Nephron progenitor cell (in vitro differentiated cells): ENCODE results near the gene BHLHA15.
A peak's percentile ranks its signal among the peaks of the same experiment; 100 is the strongest.

Source experiments
- DNase-seq: peaks from one replicate; pipeline ENCODE4 v3.0.0; 2021
- H3K27ac Mint-ChIP-seq: 2 replicates; pipeline ENCODE4 v1.8.0; 2021; ENCODE audit warnings: mild to moderate bottlenecking, moderate library complexity, mixed read lengths
- H3K27me3 Mint-ChIP-seq: 2 replicates; pipeline ENCODE4 v1.8.0; 2021; ENCODE audit warnings: mild to moderate bottlenecking, low read depth, mixed read lengths; ENCODE audit not compliant: poor library complexity
- H3K36me3 Mint-ChIP-seq: 2 replicates; pipeline ENCODE4 v1.8.0; 2021; ENCODE audit warnings: low read depth, mixed read lengths
- H3K4me1 Mint-ChIP-seq: 2 replicates; pipeline ENCODE4 v1.8.0; 2021; ENCODE audit warnings: mixed read lengths
- H3K4me3 Mint-ChIP-seq: 2 replicates; pipeline ENCODE4 v1.8.0; 2021; ENCODE audit warnings: mild to moderate bottlenecking, moderate library complexity, mixed read lengths
- H3K9me3 Mint-ChIP-seq: 2 replicates; pipeline ENCODE4 v1.8.0; 2021; ENCODE audit warnings: mild to moderate bottlenecking, moderate library complexity, mixed read lengths
- CTCF ChIP-seq: fragments of 200-600 bp; sonication (generic); IDR thresholded peaks from 2 replicates; pipeline ENCODE4 v1.5.0; 2021; ENCODE audit warnings: antibody characterized with exemption

The BHLHA15 gene

GRCh38 chr7:98250789-98251188 lies 39.5 kb downstream of the BHLHA15 start:
- DNase-seq, result no peak
- peaks cover 13% of the 10 kb centered on the region for H3K27me3 Mint-ChIP-seq
- peak overlapping the region; percentile 92 for H3K4me3 Mint-ChIP-seq
- no peak for TF ChIP-seq CTCF
- H3K36me3 Mint-ChIP-seq, result peaks cover 10% of the 10 kb centered on the region
- no peak overlapping the region for H3K27ac Mint-ChIP-seq
- H3K4me1 Mint-ChIP-seq, result peaks cover 41% of the 10 kb centered on the region
- H3K9me3 Mint-ChIP-seq, result no peaks in the 10 kb centered on the region

DNA sequence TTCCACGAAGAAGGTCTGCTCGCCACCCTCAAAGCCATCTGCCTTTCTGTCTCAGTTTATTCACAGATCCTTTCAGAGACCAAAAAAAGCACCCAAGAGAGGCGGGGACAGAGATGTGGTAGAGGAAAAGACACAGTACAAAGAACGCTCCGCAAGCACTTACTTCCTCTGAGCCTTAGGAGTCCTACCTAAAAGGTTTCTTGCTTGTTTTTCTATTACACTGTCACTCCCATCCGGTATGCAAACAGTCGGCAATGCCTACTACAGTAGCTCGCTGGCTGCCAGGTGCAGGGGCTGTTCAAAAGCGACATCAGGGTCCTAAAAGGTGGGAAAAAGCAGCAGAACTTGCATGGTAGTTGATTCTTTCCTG lies 40.0 kb downstream of the BHLHA15 start:
- Mint-ChIP-seq H3K36me3 (peaks cover 10% of the 10 kb centered on the region), H3K27me3 (peaks cover 13% of the 10 kb centered on the region), H3K4me3 (peak overlapping the region; percentile 92), H3K27ac (no peak overlapping the region), H3K4me1 (peaks cover 41% of the 10 kb centered on the region), H3K9me3 (no peaks in the 10 kb centered on the region)
- TF ChIP-seq CTCF, result no peak
- no peak for DNase-seq

DNA sequence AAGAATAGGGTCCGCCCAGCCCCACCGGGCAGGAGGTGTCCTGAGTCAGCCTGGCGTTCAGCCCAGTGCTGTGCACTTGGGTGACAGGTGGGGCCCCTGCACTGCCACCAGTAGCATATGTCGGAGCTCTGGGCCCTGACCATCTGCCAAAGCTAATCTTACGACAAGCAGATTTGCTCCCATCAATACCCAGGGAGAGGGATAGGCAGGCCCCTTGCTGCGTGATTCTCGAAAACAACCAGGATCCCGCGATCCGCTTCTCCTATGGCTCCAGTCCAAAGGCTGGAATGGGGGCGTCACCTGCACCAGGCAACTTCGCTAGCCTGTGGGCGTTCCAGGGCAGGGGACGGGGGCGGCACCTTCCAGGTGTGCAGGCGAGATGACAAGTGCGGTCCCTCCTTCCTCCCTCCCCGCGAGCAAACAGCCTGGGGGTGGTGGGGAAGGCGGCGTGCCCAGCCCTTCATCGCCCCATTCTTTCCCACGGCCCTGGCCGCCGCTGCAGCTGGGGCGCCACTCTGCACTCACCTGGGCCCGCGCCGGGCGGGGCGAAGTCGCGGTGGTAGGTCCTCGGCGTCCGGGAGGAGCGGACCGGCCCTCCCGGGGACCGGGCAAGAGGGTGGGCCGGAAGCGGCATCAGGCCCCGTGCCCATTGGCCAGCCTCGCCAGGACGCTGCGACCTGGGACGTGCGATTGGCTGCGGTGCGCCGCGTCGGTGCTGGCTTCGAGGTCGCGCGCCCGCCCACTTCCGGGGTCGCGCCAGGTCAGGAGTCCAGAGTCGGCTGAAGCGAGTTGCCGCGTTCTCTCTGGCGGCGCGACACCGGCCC lies 40.6 kb downstream of the BHLHA15 start, which contains the start of gene TECPR1:
TSS of gene TECPR1 (minus strand) at position 632 of the 824 bp plus-strand sequence. CDS start 6,086 bp downstream, outside the sequence.
- DNase-seq, result peak; percentile 94
- Mint-ChIP-seq H3K36me3 (peaks cover 10% of the 10 kb centered on the region), H3K27ac (peak within 1 kb of the TSS; percentile 65), H3K4me3 (peak within 1 kb of the TSS; percentile 92), H3K4me1 (peaks cover 41% of the 10 kb centered on the region), H3K9me3 (no peaks in the 10 kb centered on the region), H3K27me3 (peaks cover 13% of the 10 kb centered on the region)
- TF ChIP-seq CTCF, result no peak

GRCh38 chr7:98252425-98253054 lies 41.3 kb downstream of the BHLHA15 start:
- no peak for TF ChIP-seq CTCF
- H3K4me3 Mint-ChIP-seq, result peak overlapping the region; percentile 92
- peaks cover 41% of the 10 kb centered on the region for H3K4me1 Mint-ChIP-seq
- no peak for DNase-seq
- H3K9me3 Mint-ChIP-seq, result no peaks in the 10 kb centered on the region
- H3K27ac Mint-ChIP-seq, result peak overlapping the region; percentile 65
- peaks cover 13% of the 10 kb centered on the region for H3K27me3 Mint-ChIP-seq
- H3K36me3 Mint-ChIP-seq, result peaks cover 13% of the 10 kb centered on the region

- Mint-ChIP-seq H3K4me1 (peaks cover 35% of the 10 kb centered on the region), H3K36me3 (peaks cover 12% of the 10 kb centered on the region), H3K4me3 (no peak overlapping the region), H3K9me3 (no peaks in the 10 kb centered on the region), H3K27me3 (peaks cover 8% of the 10 kb centered on the region), H3K27ac (no peak overlapping the region)
- no peak for DNase-seq
- TF ChIP-seq CTCF, result no peak
Observed at GRCh38 chr7:98254516-98254915, 43.3 kb downstream of the BHLHA15 start.
